Endodermal cell (in vitro differentiated cells): ENCODE data around the gene TMIGD2. TPM values are rescaled to one million over a fixed set of nuclear protein-coding genes. Genes with fewer than 3 reads are reported as not detected.

ENCODE experiments used
- DNase-seq: peaks from one replicate; pipeline ENCODE4 v3.0.0-alpha.2; 2017
- H3K27ac ChIP-seq: 2 replicates; pipeline ENCODE4 v1.5.1; 2013; ENCODE audit warnings: mild to moderate bottlenecking, low read depth, low read length, moderate library complexity
- H3K27me3 ChIP-seq: 2 replicates; pipeline ENCODE4 v1.6.1; 2013; ENCODE audit warnings: mild to moderate bottlenecking, low read length, moderate library complexity; ENCODE audit not compliant: insufficient read depth, control insufficient read depth, poor library complexity, severe bottlenecking
- H3K36me3 ChIP-seq: 2 replicates; pipeline ENCODE4 v1.7.0; 2013; ENCODE audit warnings: mild to moderate bottlenecking, low read length, moderate library complexity; ENCODE audit not compliant: control insufficient read depth, insufficient read depth
- H3K4me1 ChIP-seq: one replicate; pipeline ENCODE4 v1.7.0; 2013; ENCODE audit warnings: low read length; ENCODE audit not compliant: control insufficient read depth, insufficient read depth
- H3K4me3 ChIP-seq: 2 replicates; pipeline ENCODE4 v1.5.1; 2013; ENCODE audit warnings: mild to moderate bottlenecking, low read length, moderate library complexity
- H3K9ac ChIP-seq: 2 replicates; pipeline ENCODE4 v1.6.1; 2013; ENCODE audit warnings: mild to moderate bottlenecking, low read length, moderate library complexity; ENCODE audit not compliant: poor library complexity, severe bottlenecking; ENCODE audit errors: extremely low read depth
- H3K9me3 ChIP-seq: 2 replicates; pipeline ENCODE4 v1.6.1; 2013; ENCODE audit warnings: mild to moderate bottlenecking, low read length, moderate library complexity; ENCODE audit not compliant: control insufficient read depth
- H3K27ac Mint-ChIP-seq: 2 replicates; pipeline ENCODE4 v1.8.0; 2020; ENCODE audit warnings: mixed read lengths
- H3K27me3 Mint-ChIP-seq: 2 replicates; pipeline ENCODE4 v1.8.0; 2021; ENCODE audit warnings: mild to moderate bottlenecking, mixed read lengths; ENCODE audit not compliant: insufficient read depth
- H3K36me3 Mint-ChIP-seq: 2 replicates; pipeline ENCODE4 v1.8.0; 2020; ENCODE audit warnings: low read depth, mixed read lengths
- H3K4me1 Mint-ChIP-seq: 2 replicates; pipeline ENCODE4 v1.8.0; 2020; ENCODE audit warnings: mixed read lengths
- H3K4me3 Mint-ChIP-seq: 2 replicates; pipeline ENCODE4 v1.8.0; 2020; ENCODE audit warnings: mild to moderate bottlenecking, moderate library complexity, mixed read lengths
- H3K9me3 Mint-ChIP-seq: 2 replicates; pipeline ENCODE4 v1.8.0; 2020; ENCODE audit warnings: mild to moderate bottlenecking, mixed read lengths
- CTCF ChIP-seq: fragments of 200-600 bp; sonication (generic); conservative IDR thresholded peaks from 2 replicates; pipeline ENCODE4 v1.5.0; 2021; ENCODE audit warnings: antibody characterized with exemption, mild to moderate bottlenecking
- WGBS, 2 experiments: methylation state at CpG; one replicate each; pipeline versions ENCODE4 v1.1.5 to v1.1.7; 2013; ENCODE audit warnings: missing lambda C conversion rate in 2 of 2, mixed read lengths in 1 of 2; ENCODE audit not compliant: insufficient coverage in 1 of 2, insufficient read length in 1 of 2; 5-methylcytosine and 5-hydroxymethylcytosine counted together
- total RNA-seq, 2 donors: library from RNA; stranded (reverse); fragmentation: NEBNext Ultra II Directional in 1 of 2; extraction: Animal tissue kit (Norgen Biotek cat#: 25700) in 1 of 2; gene quantifications; 2 replicates in 1 of 2; 3 replicates in 1 of 2; pipeline ENCODE4 v1.2.1, GENCODE V29; 2021

The TMIGD2 gene
- total RNA-seq, 2 donors from 2014 or later = 0.58 to 0.70 TPM

GRCh38 chr19:4326215-4326836 lies 24.1 kb upstream of the TMIGD2 start:
- 62 to 72% methylated on average over 8 to 13 of the region's 13 CpGs for WGBS, 2 experiments
- H3K9me3 Mint-ChIP-seq = peaks cover 5% of the 10 kb centered on the region
- no peak for TF ChIP-seq CTCF
- H3K27ac Mint-ChIP-seq = peak overlapping the region; percentile 19
- peak overlapping the region; percentile 67 for H3K4me3 Mint-ChIP-seq
- H3K9ac ChIP-seq = no peak overlapping the region
- H3K4me1 Mint-ChIP-seq = peaks cover 5% of the 10 kb centered on the region
- H3K36me3 Mint-ChIP-seq = peaks cover 10% of the 10 kb centered on the region
- H3K27me3 ChIP-seq = peaks cover 17% of the 10 kb centered on the region
- H3K4me1 ChIP-seq = no peaks in the 10 kb centered on the region
- H3K9me3 ChIP-seq = no peaks in the 10 kb centered on the region
- no peak overlapping the region for H3K4me3 ChIP-seq
- no peaks in the 10 kb centered on the region for H3K36me3 ChIP-seq
- H3K27me3 Mint-ChIP-seq = peaks cover 7% of the 10 kb centered on the region
- no peak overlapping the region for H3K27ac ChIP-seq
- DNase-seq = no peak

GRCh38 chr19:4324228-4324627 lies 22.0 kb upstream of the TMIGD2 start:
- no peak for DNase-seq
- Mint-ChIP-seq H3K4me1 (peaks cover 5% of the 10 kb centered on the region), H3K4me3 (no peak overlapping the region), H3K9me3 (peaks cover 21% of the 10 kb centered on the region), H3K27ac (no peak overlapping the region), H3K27me3 (peaks cover 7% of the 10 kb centered on the region), H3K36me3 (peaks cover 21% of the 10 kb centered on the region)
- TF ChIP-seq CTCF = no peak
- Histone ChIP-seq H3K9ac (no peak overlapping the region), H3K27ac (no peak overlapping the region), H3K4me3 (no peak overlapping the region), H3K4me1 (no peaks in the 10 kb centered on the region), H3K9me3 (peaks cover 10% of the 10 kb centered on the region), H3K36me3 (no peaks in the 10 kb centered on the region), H3K27me3 (peaks cover 17% of the 10 kb centered on the region)
- 93 to 95% methylated on average over 10 to 12 of the region's 12 CpGs for WGBS, 2 experiments

GRCh38 chr19:4323692-4324091 lies 21.5 kb upstream of the TMIGD2 start:
- Histone ChIP-seq H3K27me3 (peaks cover 17% of the 10 kb centered on the region), H3K9me3 (peaks cover 10% of the 10 kb centered on the region), H3K9ac (no peak overlapping the region), H3K27ac (no peak overlapping the region), H3K36me3 (no peaks in the 10 kb centered on the region), H3K4me1 (no peaks in the 10 kb centered on the region), H3K4me3 (no peak overlapping the region)
- DNase-seq = no peak
- Mint-ChIP-seq H3K4me3 (no peak overlapping the region), H3K9me3 (peaks cover 26% of the 10 kb centered on the region), H3K4me1 (peaks cover 5% of the 10 kb centered on the region), H3K27me3 (peaks cover 7% of the 10 kb centered on the region), H3K36me3 (peaks cover 26% of the 10 kb centered on the region), H3K27ac (no peak overlapping the region)
- WGBS, 2 experiments = 90 to 99% methylated on average over 9 of the region's 9 CpGs
- no peak for TF ChIP-seq CTCF
